H1 (cell line): ENCODE results near the gene RIMS1.

Experiments
- CTCF ChIP-seq, 3 experiments: IDR thresholded peaks; 1 replicate in 2 of 3; 2 replicates in 1 of 3; pipeline versions ENCODE4 v1.5.1 to v1.6.1; 2011; ENCODE audit warnings: low read length in 3 of 3, mild to moderate bottlenecking in 3 of 3, inconsistent platforms in 2 of 3, low read depth in 1 of 3, moderate library complexity in 1 of 3; ENCODE audit not compliant: insufficient read depth in 1 of 3; ENCODE audit errors: control extremely low read depth in 1 of 3
- EZH2 ChIP-seq: fragments of 200-600 bp; sonication (generic); IDR thresholded peaks from 2 replicates; pipeline ENCODE4 v1.7.1; 2012; ENCODE audit warnings: low read depth, mild to moderate bottlenecking, moderate library complexity, low read length, inconsistent platforms; ENCODE audit not compliant: severe bottlenecking
- SRF ChIP-seq: IDR thresholded peaks from 2 replicates; pipeline ENCODE4 v1.6.1; 2011; ENCODE audit warnings: mild to moderate bottlenecking, low read depth, low read length, moderate library complexity
- YY1 ChIP-seq: IDR thresholded peaks from 2 replicates; pipeline ENCODE4 v1.6.1; 2011; ENCODE audit warnings: low read depth, mild to moderate bottlenecking, low read length

GRCh38 chr6:72002415-72002814 is 116.1 kb downstream of the RIMS1 start:
- no peak for TF ChIP-seq SRF
- TF ChIP-seq YY1: no peak
- no peak for TF ChIP-seq CTCF (IDR thresholded peaks at IDR 0.05; ENCODE audit: control extremely low read depth in 1 of 3, insufficient read depth in 1 of 3, low read depth in 1 of 3, low read length in 3 of 3)
- no peak for TF ChIP-seq EZH2
